ENCODE data around the gene PDS5B.

- TF ChIP-seq CTCF (IDR thresholded peaks at IDR 0.05), result no peak
- TF ChIP-seq EZH2 (IDR thresholded peaks at IDR 0.05), result no peak
These were observed 44.0 kb upstream of the PDS5B start for GRCh38 chr13:32542221-32542620.
